ENCODE data around the gene ACVRL1.

ACVRL1 gene

GRCh38 chr12:51864833-51865670 lies 42.3 kb upstream of the ACVRL1 start:
- DNase-seq (ENCODE audit: low spot score): peak; percentile 37
- TF ChIP-seq CTCF (IDR thresholded peaks at IDR 0.05; ENCODE audit: borderline replicate concordance, control extremely low read depth, extremely low read depth, insufficient read depth, missing control alignments): no peak
- in situ Hi-C loops (cut with MboI; ENCODE audit: low sequenced_read_pairs, unreplicated experiment): no loop called here

- no peak for DNase-seq (ENCODE audit: low spot score)
- no peak for TF ChIP-seq CTCF (IDR thresholded peaks at IDR 0.05; ENCODE audit: borderline replicate concordance, control extremely low read depth, extremely low read depth, insufficient read depth, missing control alignments)
- in situ Hi-C loops (cut with MboI; ENCODE audit: low sequenced_read_pairs, unreplicated experiment): no loop called here
Measured at GRCh38 chr12:51865757-51866270, 41.5 kb upstream of the ACVRL1 start.

DNA sequence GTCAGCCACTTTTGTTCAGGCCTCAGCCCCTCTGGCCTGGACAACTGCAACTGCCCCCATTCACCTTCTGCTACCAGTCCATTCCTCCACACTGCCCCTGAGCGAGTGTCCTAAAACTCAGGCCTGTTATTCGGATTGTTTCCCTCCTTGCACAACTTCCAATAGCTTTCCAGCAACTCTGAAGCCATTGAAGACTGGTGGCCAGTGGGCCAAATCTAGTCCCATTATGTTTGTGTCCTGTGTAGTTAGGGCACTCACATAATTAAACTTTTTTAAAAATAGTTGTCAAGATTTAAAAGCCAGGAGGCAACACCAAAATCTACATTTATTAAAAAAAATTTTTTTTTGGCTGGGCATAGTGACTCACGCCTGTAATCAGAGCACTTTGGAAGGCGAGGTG lies 41.0 kb upstream of the ACVRL1 start:
- no peak for TF ChIP-seq CTCF (IDR thresholded peaks at IDR 0.05; ENCODE audit: borderline replicate concordance, control extremely low read depth, extremely low read depth, insufficient read depth, missing control alignments)
- in situ Hi-C loops (cut with MboI; ENCODE audit: low sequenced_read_pairs, unreplicated experiment): no loop called here
- no peak for DNase-seq (ENCODE audit: low spot score)

DNA sequence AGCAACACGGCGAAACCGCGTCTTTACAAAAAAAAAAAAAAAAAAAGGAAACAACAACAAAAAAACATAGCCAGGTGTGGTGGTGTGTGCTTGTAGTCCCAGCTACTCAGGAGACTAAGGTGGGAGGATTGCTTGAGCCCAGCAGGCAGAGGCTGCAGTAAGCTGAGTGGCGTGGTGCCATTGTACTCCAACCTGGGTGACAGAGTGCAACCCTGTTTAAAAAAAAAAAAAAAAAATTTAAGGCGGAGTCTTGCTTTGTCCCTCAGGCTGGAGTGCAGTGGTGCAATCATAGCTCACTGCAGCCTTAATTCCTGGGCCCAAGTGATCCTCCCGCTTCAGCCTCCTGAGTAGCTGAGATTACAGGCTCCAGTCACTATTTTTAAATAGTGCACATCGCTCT lies 40.5 kb upstream of the ACVRL1 start:
- no peak for DNase-seq (ENCODE audit: low spot score)
- TF ChIP-seq CTCF (IDR thresholded peaks at IDR 0.05; ENCODE audit: borderline replicate concordance, control extremely low read depth, extremely low read depth, insufficient read depth, missing control alignments): no peak
- in situ Hi-C loops (cut with MboI; ENCODE audit: low sequenced_read_pairs, unreplicated experiment): no loop called here

- DNase-seq (ENCODE audit: low spot score): no peak
- in situ Hi-C loops (cut with MboI; ENCODE audit: low sequenced_read_pairs, unreplicated experiment): no loop called here
Measured at GRCh38 chr12:51867371-51867770, 39.9 kb upstream of the ACVRL1 start.

DNA sequence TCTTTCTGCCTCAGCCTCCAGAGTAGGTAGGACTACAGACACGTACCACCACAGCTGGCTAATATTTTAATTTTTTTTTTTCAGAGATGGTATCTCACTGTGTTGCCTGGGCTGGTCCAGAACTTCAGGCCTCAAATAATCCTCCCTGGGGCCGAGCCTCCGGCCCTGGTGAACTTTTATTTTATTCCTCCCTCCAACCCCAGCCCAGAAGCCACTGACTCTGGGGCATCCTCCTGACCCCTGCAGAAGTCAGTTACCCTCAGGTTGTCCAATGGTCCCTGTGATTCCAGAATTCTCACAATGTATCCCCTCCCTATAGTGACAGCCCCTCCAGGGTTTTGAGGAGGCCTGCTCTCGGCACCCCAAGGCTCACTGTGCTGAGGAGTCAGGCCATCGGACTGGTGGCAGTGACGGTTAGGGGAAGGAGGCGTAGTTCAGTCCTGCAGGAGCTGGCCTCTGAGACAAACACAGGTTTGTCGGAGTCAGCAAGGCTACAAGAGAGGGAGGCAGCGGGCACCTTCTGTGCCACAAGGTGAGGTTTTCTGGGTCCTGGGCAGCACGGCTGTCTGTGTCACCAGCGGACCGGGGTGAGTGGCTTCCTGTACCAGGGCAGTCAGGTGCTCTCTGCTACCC lies 39.4 kb upstream of the ACVRL1 start:
- in situ Hi-C loops (cut with MboI; ENCODE audit: low sequenced_read_pairs, unreplicated experiment): no loop called here
- DNase-seq (ENCODE audit: low spot score): no peak
- TF ChIP-seq CTCF (IDR thresholded peaks at IDR 0.05; ENCODE audit: borderline replicate concordance, control extremely low read depth, extremely low read depth, insufficient read depth, missing control alignments): no peak

More at GRCh38 chr12:51867371-51867770, 39.9 kb upstream of the ACVRL1 start:
- no peak for TF ChIP-seq CTCF (IDR thresholded peaks at IDR 0.05; ENCODE audit: borderline replicate concordance, control extremely low read depth, extremely low read depth, insufficient read depth, missing control alignments)
